PC-9 (cell line): ENCODE measurements around the gene KIAA0040.

Experiments
- EZH2 ChIP-seq: fragments of 200-600 bp; sonication (generic); IDR thresholded peaks from 2 replicates; pipeline ENCODE4 v1.8.0; 2017; ENCODE audit warnings: antibody characterized with exemption, low read depth
- TF ChIP-seq, protein P1 (sequence below): fragments of 200-600 bp; sonication (generic); conservative IDR thresholded peaks from 2 replicates; pipeline ENCODE4 v1.6.1; 2017; ENCODE audit warnings: mixed run types, antibody characterized with exemption, mild to moderate bottlenecking, moderate library complexity

GRCh38 chr1:175164751-175165150 is 27.8 kb downstream of the KIAA0040 start:
- TF ChIP-seq, protein P1, sequence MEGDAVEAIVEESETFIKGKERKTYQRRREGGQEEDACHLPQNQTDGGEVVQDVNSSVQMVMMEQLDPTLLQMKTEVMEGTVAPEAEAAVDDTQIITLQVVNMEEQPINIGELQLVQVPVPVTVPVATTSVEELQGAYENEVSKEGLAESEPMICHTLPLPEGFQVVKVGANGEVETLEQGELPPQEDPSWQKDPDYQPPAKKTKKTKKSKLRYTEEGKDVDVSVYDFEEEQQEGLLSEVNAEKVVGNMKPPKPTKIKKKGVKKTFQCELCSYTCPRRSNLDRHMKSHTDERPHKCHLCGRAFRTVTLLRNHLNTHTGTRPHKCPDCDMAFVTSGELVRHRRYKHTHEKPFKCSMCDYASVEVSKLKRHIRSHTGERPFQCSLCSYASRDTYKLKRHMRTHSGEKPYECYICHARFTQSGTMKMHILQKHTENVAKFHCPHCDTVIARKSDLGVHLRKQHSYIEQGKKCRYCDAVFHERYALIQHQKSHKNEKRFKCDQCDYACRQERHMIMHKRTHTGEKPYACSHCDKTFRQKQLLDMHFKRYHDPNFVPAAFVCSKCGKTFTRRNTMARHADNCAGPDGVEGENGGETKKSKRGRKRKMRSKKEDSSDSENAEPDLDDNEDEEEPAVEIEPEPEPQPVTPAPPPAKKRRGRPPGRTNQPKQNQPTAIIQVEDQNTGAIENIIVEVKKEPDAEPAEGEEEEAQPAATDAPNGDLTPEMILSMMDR, result no peak
- TF ChIP-seq EZH2, result no peak
